Uterus (tissue), 4 donors: ENCODE results near the gene BUB1. TPM values are rescaled to one million over a fixed set of nuclear protein-coding genes. Genes with fewer than 3 reads are reported as not detected.

Experiments used
- DNase-seq, 2 donors: peaks; one replicate each; pipeline ENCODE4 v3.0.0-alpha.2; 2019 to 2020
- H3K27ac ChIP-seq, 2 donors: fragments of 200-600 bp; sonication (generic); 1 replicate in 1 of 2; 2 replicates in 1 of 2; pipeline ENCODE4 v1.5.1; 2016 to 2018
- H3K27me3 ChIP-seq, 2 donors: fragments of 200-600 bp; sonication (generic); one replicate each; pipeline ENCODE4 v1.5.1; 2018 to 2019; ENCODE audit warnings: control low read depth in 1 of 2
- H3K36me3 ChIP-seq, 2 donors: fragments of 200-600 bp; sonication (generic); one replicate each; pipeline ENCODE4 v1.5.1; 2019; ENCODE audit warnings: control low read depth in 1 of 2
- H3K4me1 ChIP-seq, 2 donors: fragments of 200-600 bp; sonication (generic); one replicate each; pipeline ENCODE4 v1.5.1; 2018 to 2019; ENCODE audit warnings: control low read depth in 1 of 2
- H3K4me3 ChIP-seq, 2 donors: fragments of 200-600 bp; sonication (generic); 1 replicate in 1 of 2; 2 replicates in 1 of 2; pipeline ENCODE4 v1.5.1; 2018 to 2019; ENCODE audit warnings: mild to moderate bottlenecking in 1 of 2
- H3K9me3 ChIP-seq, 2 donors: fragments of 200-600 bp; sonication (generic); one replicate each; pipeline ENCODE4 v1.5.1; 2019; ENCODE audit warnings: control low read depth in 1 of 2
- CTCF ChIP-seq, 4 experiments: fragments of 200-600 bp in 2 of 4; fragments of 450-650 bp in 2 of 4; sonication (generic) in 2 of 4; IDR thresholded peaks; one replicate each; pipeline ENCODE4 v1.5.1; 2016 to 2019; ENCODE audit warnings: antibody characterized with exemption in 4 of 4, mild to moderate bottlenecking in 2 of 4, moderate library complexity in 1 of 4
- POLR2A ChIP-seq, 2 donors: fragments of 450-650 bp; IDR thresholded peaks; one replicate each; pipeline ENCODE4 v1.6.1; 2016; ENCODE audit warnings: antibody characterized with exemption in 2 of 2, mild to moderate bottlenecking in 1 of 2, moderate library complexity in 1 of 2
- intact Hi-C: fragments of 100-400 bp; cut with DNase I; formaldehyde crosslinking; loops from one replicate; pipeline ENCODE4 v1.15.1; 2023; ENCODE audit warnings: low total_unique reads
- total RNA-seq, 4 donors: library from RNA; depleted of rRNA in 3 of 4; stranded (reverse); fragments of >200 nt in 3 of 4; gene quantifications; one replicate each; pipeline versions ENCODE4 v1.1.0 to v1.2.4, GENCODE V29; 2014 to 2023
- donor health status: DM: yes; HTN: yes; CAD: no.

The BUB1 gene
- total RNA-seq, result 10 to 100 TPM in 1 of 4 donors, 1 to 10 TPM in 1, under 1 TPM in 1, not detected in 1; 0.67 to 29.0 (median 1.2) TPM

- Histone ChIP-seq H3K27me3 (no peaks in the 10 kb centered on the region), H3K4me1 (peaks cover 0 to 5% of the 10 kb centered on the region in 2 donors), H3K4me3 (peak within 1 kb of the TSS; percentile 53 to 60), H3K9me3 (no peaks in the 10 kb centered on the region), H3K27ac (peak within 1 kb of the TSS; percentile 92 to 94), H3K36me3 (no peaks in the 10 kb centered on the region)
- intact Hi-C loops, result no loop called here
- TF ChIP-seq CTCF (IDR thresholded peaks at IDR 0.05), result no peak
- peak; percentile 78 to 95 for TF ChIP-seq POLR2A (IDR thresholded peaks at IDR 0.05)
- DNase-seq, result peak; percentile 97
Observed at GRCh38 chr2:110677530-110678456, at the start of gene BUB1. BUB1 (minus strand) TSS chr2:110678063; CDS start chr2:110677995, 68 bp downstream.

- Histone ChIP-seq H3K4me1 (no peaks in the 10 kb centered on the region), H3K9me3 (no peaks in the 10 kb centered on the region), H3K36me3 (no peaks in the 10 kb centered on the region), H3K27ac (no peak overlapping the region), H3K27me3 (no peaks in the 10 kb centered on the region), H3K4me3 (no peak overlapping the region)
- intact Hi-C loops, result no loop called here
- TF ChIP-seq CTCF (IDR thresholded peaks at IDR 0.05) (no peak), POLR2A (IDR thresholded peaks at IDR 0.05) (no peak)
- no peak for DNase-seq
Observed at GRCh38 chr2:110726285-110726684, 48.4 kb upstream of the BUB1 start.

GRCh38 chr2:110725859-110726258 lies 48.0 kb upstream of the BUB1 start:
- Histone ChIP-seq H3K27ac (no peak overlapping the region), H3K4me3 (no peak overlapping the region), H3K9me3 (no peaks in the 10 kb centered on the region), H3K36me3 (no peaks in the 10 kb centered on the region), H3K27me3 (no peaks in the 10 kb centered on the region), H3K4me1 (no peaks in the 10 kb centered on the region)
- intact Hi-C loops, result no loop called here
- TF ChIP-seq POLR2A (IDR thresholded peaks at IDR 0.05), result no peak
- DNase-seq, result no peak

- no peaks in the 10 kb centered on the region for H3K9me3 ChIP-seq
- DNase-seq, result no peak
- H3K4me1 ChIP-seq, result no peaks in the 10 kb centered on the region
- no peaks in the 10 kb centered on the region for H3K27me3 ChIP-seq
- intact Hi-C loops, result no loop called here
- H3K36me3 ChIP-seq, result no peaks in the 10 kb centered on the region
- H3K27ac ChIP-seq, result no peak overlapping the region
- TF ChIP-seq POLR2A (IDR thresholded peaks at IDR 0.05) (no peak), CTCF (IDR thresholded peaks at IDR 0.05) (no peak)
- H3K4me3 ChIP-seq, result no peak overlapping the region
Observed at GRCh38 chr2:110725370-110725769, 47.5 kb upstream of the BUB1 start.

GRCh38 chr2:110724820-110725219 lies 47.0 kb upstream of the BUB1 start:
- Histone ChIP-seq H3K27me3 (no peaks in the 10 kb centered on the region), H3K4me3 (no peak overlapping the region), H3K9me3 (no peaks in the 10 kb centered on the region), H3K36me3 (no peaks in the 10 kb centered on the region), H3K4me1 (no peaks in the 10 kb centered on the region), H3K27ac (no peak overlapping the region)
- intact Hi-C loops, result no loop called here
- DNase-seq, result no peak
- TF ChIP-seq POLR2A (IDR thresholded peaks at IDR 0.05) (no peak), CTCF (IDR thresholded peaks at IDR 0.05) (no peak)
